Keratinocyte (primary cell): ENCODE data around the gene COL4A6.

ENCODE experiments used
- EZH2 ChIP-seq: IDR thresholded peaks from one replicate; pipeline ENCODE4 v1.6.1; 2012; ENCODE audit warnings: inconsistent platforms, mild to moderate bottlenecking, low read length, moderate library complexity
- TF ChIP-seq, protein P1 (sequence below), 3 experiments: IDR thresholded peaks in 1 of 3; conservative IDR thresholded peaks in 1 of 3; optimal IDR thresholded peaks in 1 of 3; 2 replicates in 2 of 3; 3 replicates in 1 of 3; pipeline versions ENCODE3 to v1.5.1; 2011; ENCODE audit warnings: low read length in 3 of 3, mild to moderate bottlenecking in 3 of 3, moderate library complexity in 2 of 3, control low read depth in 1 of 3, inconsistent platforms in 1 of 3; ENCODE audit not compliant: insufficient read depth in 2 of 3; ENCODE audit errors: extremely low read depth in 1 of 3

- TF ChIP-seq, protein P1, sequence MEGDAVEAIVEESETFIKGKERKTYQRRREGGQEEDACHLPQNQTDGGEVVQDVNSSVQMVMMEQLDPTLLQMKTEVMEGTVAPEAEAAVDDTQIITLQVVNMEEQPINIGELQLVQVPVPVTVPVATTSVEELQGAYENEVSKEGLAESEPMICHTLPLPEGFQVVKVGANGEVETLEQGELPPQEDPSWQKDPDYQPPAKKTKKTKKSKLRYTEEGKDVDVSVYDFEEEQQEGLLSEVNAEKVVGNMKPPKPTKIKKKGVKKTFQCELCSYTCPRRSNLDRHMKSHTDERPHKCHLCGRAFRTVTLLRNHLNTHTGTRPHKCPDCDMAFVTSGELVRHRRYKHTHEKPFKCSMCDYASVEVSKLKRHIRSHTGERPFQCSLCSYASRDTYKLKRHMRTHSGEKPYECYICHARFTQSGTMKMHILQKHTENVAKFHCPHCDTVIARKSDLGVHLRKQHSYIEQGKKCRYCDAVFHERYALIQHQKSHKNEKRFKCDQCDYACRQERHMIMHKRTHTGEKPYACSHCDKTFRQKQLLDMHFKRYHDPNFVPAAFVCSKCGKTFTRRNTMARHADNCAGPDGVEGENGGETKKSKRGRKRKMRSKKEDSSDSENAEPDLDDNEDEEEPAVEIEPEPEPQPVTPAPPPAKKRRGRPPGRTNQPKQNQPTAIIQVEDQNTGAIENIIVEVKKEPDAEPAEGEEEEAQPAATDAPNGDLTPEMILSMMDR (optimal IDR thresholded peaks at IDR 0.05 in 1 of 3, IDR thresholded peaks at IDR 0.05 in 1 of 3, conservative IDR thresholded peaks at IDR 0.05 in 1 of 3; ENCODE audit: extremely low read depth in 1 of 3, insufficient read depth in 2 of 3, low read length in 3 of 3) = no peak
- TF ChIP-seq EZH2 = no peak
Observed at GRCh38 chrX:108419401-108419800, 18.8 kb downstream of the COL4A6 start.
